Ovary (tissue), 3 donors: ENCODE results near the gene LPIN1.

ENCODE experiments used
- CTCF ChIP-seq, 3 donors: fragments of 450-650 bp in 2 of 3; fragments of 200-600 bp in 1 of 3; IDR thresholded peaks; one replicate each; pipeline versions ENCODE4 v1.5.1 to v1.8.0; 2016 to 2022; ENCODE audit warnings: antibody characterized with exemption in 3 of 3, mild to moderate bottlenecking in 1 of 3
- EP300 ChIP-seq: sonication (generic); formaldehyde crosslinking; IDR thresholded peaks from one replicate; pipeline ENCODE4 v1.6.1; 2017; ENCODE audit warnings: antibody characterized with exemption
- POLR2A ChIP-seq: fragments of 450-650 bp; IDR thresholded peaks from one replicate; pipeline ENCODE4 v1.6.1; 2017; ENCODE audit warnings: antibody characterized with exemption, mild to moderate bottlenecking, moderate library complexity
- donor health status: DM: no; HTN: no; CAD: no.

- TF ChIP-seq CTCF (IDR thresholded peaks at IDR 0.05) (no peak), POLR2A (no peak), EP300 (no peak)
Observed at GRCh38 chr2:11828933-11829323, 82.5 kb downstream of the LPIN1 start.
